ENCODE measurements around the gene PLCB2.

- TF ChIP-seq POLR2AphosphoS5 (IDR thresholded peaks at IDR 0.05; ENCODE audit: low read depth, low read length) (no peak), POLR2A (IDR thresholded peaks at IDR 0.05; ENCODE audit: low read depth, low read length) (no peak), TAF1 (IDR thresholded peaks at IDR 0.05; ENCODE audit: borderline replicate concordance, low read depth, low read length) (no peak)
Observed at GRCh38 chr15:40251486-40252140, 56.1 kb downstream of the PLCB2 start.

Data from GM12892 (cell line).